Cardiac fibroblast (primary cell): Measurements from ENCODE around the gene FIG4.
A peak's percentile ranks its signal among the peaks of the same experiment; 100 is the strongest.
"Not testable (repeated sequence)": the region's sequence is repeated elsewhere in the genome, so short reads cannot be mapped to it uniquely, and the experiment has no call there.

Experiments used
- DNase-seq, 2 donors: peaks; one replicate each; pipeline versions ENCODE4 v3.0.0 to v3.0.0-alpha.2; 2010; ENCODE audit warnings: low read depth in 2 of 2
- H3K4me3 ChIP-seq, 2 donors: replicated peaks in 1 of 2; 1 replicate in 1 of 2; 2 replicates in 1 of 2; pipeline ENCODE4 v1.5.1; 2011; ENCODE audit warnings: low read depth in 2 of 2, low read length in 2 of 2, mild to moderate bottlenecking in 2 of 2, moderate library complexity in 1 of 2
- CTCF ChIP-seq: IDR thresholded peaks from one replicate; pipeline ENCODE4 v1.5.1; 2011; ENCODE audit warnings: low read depth, mild to moderate bottlenecking, low read length, inconsistent platforms

The FIG4 gene

GRCh38 chr6:109767961-109768360 lies 76.9 kb downstream of the FIG4 start:
- TF ChIP-seq CTCF: no peak
- H3K4me3 ChIP-seq: no peak overlapping the region
- DNase-seq: peak; percentile 43 to 55

- TF ChIP-seq CTCF: no peak
- DNase-seq: peak in 1 of 2 donors; percentile 87
- no peak overlapping the region for H3K4me3 ChIP-seq
Measured at GRCh38 chr6:109768485-109768884, 77.4 kb downstream of the FIG4 start.

GRCh38 chr6:109769213-109769612 lies 78.1 kb downstream of the FIG4 start:
- H3K4me3 ChIP-seq: no peak overlapping the region
- no peak for TF ChIP-seq CTCF
- DNase-seq: no peak

- no peak for DNase-seq
- no peak overlapping the region for H3K4me3 ChIP-seq
- no peak for TF ChIP-seq CTCF
Measured at GRCh38 chr6:109770047-109770446, 79.0 kb downstream of the FIG4 start.

- DNase-seq: no peak
- TF ChIP-seq CTCF: no peak
- no peak overlapping the region for H3K4me3 ChIP-seq
Measured at GRCh38 chr6:109770779-109771178, 79.7 kb downstream of the FIG4 start.

GRCh38 chr6:109771939-109772755 lies 81.1 kb downstream of the FIG4 start:
- DNase-seq: peak in 1 of 2 donors; percentile 69
- H3K4me3 ChIP-seq: not testable (repeated sequence)

GRCh38 chr6:109772883-109773431 lies 81.9 kb downstream of the FIG4 start:
- DNase-seq: peak in 1 of 2 donors; percentile 53
- no peak overlapping the region for H3K4me3 ChIP-seq
- TF ChIP-seq CTCF: no peak
